ENCODE results near the gene PGAM2.

Gene PGAM2

GRCh38 chr7:44065431-44066110, at the start of gene PGAM2:
Gene PGAM2, minus strand, starts transcription at chr7:44065567. Its CDS starts 38 bp downstream, at chr7:44065529.
- TF ChIP-seq CTCF (conservative IDR thresholded peaks at IDR 0.05; ENCODE audit: low read depth, low read length), result no peak
- peak; percentile 46 for DNase-seq (ENCODE audit: low read depth)
- H3K4me3 ChIP-seq (ENCODE audit: low read depth, low read length), result no peak within 1 kb of the TSS

- no peak overlapping the region for H3K4me3 ChIP-seq (ENCODE audit: low read depth, low read length)
- no peak for TF ChIP-seq CTCF (conservative IDR thresholded peaks at IDR 0.05; ENCODE audit: low read depth, low read length)
- no peak for DNase-seq (ENCODE audit: low read depth)
Observed at GRCh38 chr7:44114586-44115310, 49.4 kb upstream of the PGAM2 start.

- no peak overlapping the region for H3K4me3 ChIP-seq (ENCODE audit: low read depth, low read length)
- no peak for DNase-seq (ENCODE audit: low read depth)
- TF ChIP-seq CTCF (conservative IDR thresholded peaks at IDR 0.05; ENCODE audit: low read depth, low read length), result no peak
Observed at GRCh38 chr7:44113764-44114354, 48.5 kb upstream of the PGAM2 start.

- no peak for DNase-seq (ENCODE audit: low read depth)
- no peak for TF ChIP-seq CTCF (conservative IDR thresholded peaks at IDR 0.05; ENCODE audit: low read depth, low read length)
- H3K4me3 ChIP-seq (ENCODE audit: low read depth, low read length), result no peak overlapping the region
Observed at GRCh38 chr7:44112997-44113763, 47.8 kb upstream of the PGAM2 start.

GRCh38 chr7:44112231-44112996, 47.0 kb upstream of the PGAM2 start:
- DNase-seq (ENCODE audit: low read depth), result no peak
- H3K4me3 ChIP-seq (ENCODE audit: low read depth, low read length), result no peak overlapping the region
- no peak for TF ChIP-seq CTCF (conservative IDR thresholded peaks at IDR 0.05; ENCODE audit: low read depth, low read length)

- DNase-seq (ENCODE audit: low read depth), result no peak
- no peak for TF ChIP-seq CTCF (conservative IDR thresholded peaks at IDR 0.05; ENCODE audit: low read depth, low read length)
- H3K4me3 ChIP-seq (ENCODE audit: low read depth, low read length), result no peak overlapping the region
Observed at GRCh38 chr7:44111761-44112160, 46.4 kb upstream of the PGAM2 start.

Measured in choroid plexus epithelial cell (primary cell).